Measurements from ENCODE around the gene GABARAPL2.
A peak's percentile ranks its signal among the peaks of the same experiment; 100 is the strongest.
"Not testable (repeated sequence)": the region's sequence is repeated elsewhere in the genome, so short reads cannot be mapped to it uniquely, and the experiment has no call there.

The GABARAPL2 gene

DNA sequence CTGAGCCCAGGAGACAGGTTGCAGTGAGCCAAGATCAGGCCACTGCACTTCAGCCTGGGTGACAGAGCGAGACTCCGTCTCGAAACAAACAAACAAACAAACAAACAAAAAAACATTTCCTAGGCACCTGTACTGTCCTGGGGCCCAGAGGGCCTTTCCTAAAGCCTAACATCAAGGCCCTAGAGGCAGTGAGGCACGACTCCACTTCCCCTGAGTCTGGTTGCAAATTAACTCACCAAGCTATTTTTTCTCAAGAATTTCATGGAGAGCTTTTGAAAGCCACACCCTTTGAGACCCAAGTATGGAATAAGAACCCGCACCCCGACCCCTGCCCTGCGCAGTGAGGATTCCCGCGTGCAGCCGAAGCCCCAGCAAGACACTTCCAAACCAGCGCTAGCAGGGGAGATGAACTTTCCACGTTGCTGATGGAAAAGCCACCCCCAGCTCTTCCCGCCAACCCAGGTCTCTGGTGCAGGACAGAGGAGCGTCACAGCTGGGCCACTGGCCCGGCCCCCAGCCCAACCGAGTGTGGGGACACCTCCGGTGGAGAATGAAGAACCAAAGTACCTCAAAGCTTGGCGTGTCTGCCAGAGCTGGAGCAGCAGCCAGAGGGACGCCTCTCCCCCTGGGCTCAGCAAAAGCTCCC, 31.5 kb upstream of the GABARAPL2 start:
- Histone ChIP-seq H3K27ac (ENCODE audit: poor library complexity, severe bottlenecking) (no peak overlapping the region), H3K36me3 (ENCODE audit: low read depth) (0 out of 2 replicates have a peak, but pooled peaks cover 3% of the 10 kb centered on the region), H3K27me3 (ENCODE audit: insufficient read depth, poor library complexity, severe bottlenecking) (no peaks in the 10 kb centered on the region), H3K4me3 (ENCODE audit: severe bottlenecking) (no peak overlapping the region), H3K9me3 (ENCODE audit: severe bottlenecking) (no peaks in the 10 kb centered on the region), H3K4me1 (ENCODE audit: insufficient read depth, poor library complexity, severe bottlenecking) (no peaks in the 10 kb centered on the region)
- DNase-seq (ENCODE audit: low spot score): no peak
- ATAC-seq (ENCODE audit: low read depth): no peak
- TF ChIP-seq, protein P1, sequence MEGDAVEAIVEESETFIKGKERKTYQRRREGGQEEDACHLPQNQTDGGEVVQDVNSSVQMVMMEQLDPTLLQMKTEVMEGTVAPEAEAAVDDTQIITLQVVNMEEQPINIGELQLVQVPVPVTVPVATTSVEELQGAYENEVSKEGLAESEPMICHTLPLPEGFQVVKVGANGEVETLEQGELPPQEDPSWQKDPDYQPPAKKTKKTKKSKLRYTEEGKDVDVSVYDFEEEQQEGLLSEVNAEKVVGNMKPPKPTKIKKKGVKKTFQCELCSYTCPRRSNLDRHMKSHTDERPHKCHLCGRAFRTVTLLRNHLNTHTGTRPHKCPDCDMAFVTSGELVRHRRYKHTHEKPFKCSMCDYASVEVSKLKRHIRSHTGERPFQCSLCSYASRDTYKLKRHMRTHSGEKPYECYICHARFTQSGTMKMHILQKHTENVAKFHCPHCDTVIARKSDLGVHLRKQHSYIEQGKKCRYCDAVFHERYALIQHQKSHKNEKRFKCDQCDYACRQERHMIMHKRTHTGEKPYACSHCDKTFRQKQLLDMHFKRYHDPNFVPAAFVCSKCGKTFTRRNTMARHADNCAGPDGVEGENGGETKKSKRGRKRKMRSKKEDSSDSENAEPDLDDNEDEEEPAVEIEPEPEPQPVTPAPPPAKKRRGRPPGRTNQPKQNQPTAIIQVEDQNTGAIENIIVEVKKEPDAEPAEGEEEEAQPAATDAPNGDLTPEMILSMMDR (IDR thresholded peaks at IDR 0.05; ENCODE audit: poor library complexity, severe bottlenecking): no peak

DNA sequence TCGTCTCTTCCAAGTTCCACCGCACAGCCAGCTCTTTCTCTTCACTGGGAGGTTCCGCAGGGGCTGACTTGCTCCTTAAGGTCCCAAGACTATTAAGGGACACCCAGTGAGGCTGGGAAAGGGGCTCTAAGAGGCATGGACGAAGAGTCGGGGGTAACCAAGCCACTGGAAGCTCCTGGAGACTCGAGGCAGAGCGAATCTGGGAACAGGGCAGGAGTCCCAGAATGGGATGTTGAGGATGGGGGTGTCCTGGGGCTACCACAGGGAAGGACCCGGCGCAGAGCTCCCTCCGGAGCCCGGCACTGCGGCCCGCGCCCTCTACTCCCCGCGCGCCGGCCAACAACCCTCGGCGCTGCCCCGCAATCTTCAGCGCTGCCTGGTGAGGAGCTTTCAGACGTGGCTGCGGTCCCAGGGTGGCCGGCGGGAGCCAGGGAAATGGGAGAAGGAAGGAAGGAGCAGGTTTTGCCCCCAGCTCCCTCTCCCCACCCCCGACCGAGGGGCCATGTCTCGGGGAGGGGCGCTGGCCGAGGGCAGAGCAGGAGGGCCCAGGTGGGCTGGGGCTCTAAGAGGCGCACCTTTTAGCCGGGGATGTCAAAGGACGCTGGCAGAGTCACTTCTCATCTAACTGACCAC, 30.9 kb upstream of the GABARAPL2 start:
- no peaks in the 10 kb centered on the region for H3K27me3 ChIP-seq (ENCODE audit: insufficient read depth, poor library complexity, severe bottlenecking)
- H3K36me3 ChIP-seq (ENCODE audit: low read depth): 0 out of 2 replicates have a peak, but pooled peaks cover 3% of the 10 kb centered on the region
- TF ChIP-seq, protein P1 (IDR thresholded peaks at IDR 0.05; ENCODE audit: poor library complexity, severe bottlenecking): no peak
- ATAC-seq (ENCODE audit: low read depth) (no peak), DNase-seq (ENCODE audit: low spot score) (no peak)
- H3K9me3 ChIP-seq (ENCODE audit: severe bottlenecking): no peaks in the 10 kb centered on the region
- H3K4me3 ChIP-seq (ENCODE audit: severe bottlenecking): no peak overlapping the region
- H3K27ac ChIP-seq (ENCODE audit: poor library complexity, severe bottlenecking): no peak overlapping the region
- H3K4me1 ChIP-seq (ENCODE audit: insufficient read depth, poor library complexity, severe bottlenecking): no peaks in the 10 kb centered on the region

DNA sequence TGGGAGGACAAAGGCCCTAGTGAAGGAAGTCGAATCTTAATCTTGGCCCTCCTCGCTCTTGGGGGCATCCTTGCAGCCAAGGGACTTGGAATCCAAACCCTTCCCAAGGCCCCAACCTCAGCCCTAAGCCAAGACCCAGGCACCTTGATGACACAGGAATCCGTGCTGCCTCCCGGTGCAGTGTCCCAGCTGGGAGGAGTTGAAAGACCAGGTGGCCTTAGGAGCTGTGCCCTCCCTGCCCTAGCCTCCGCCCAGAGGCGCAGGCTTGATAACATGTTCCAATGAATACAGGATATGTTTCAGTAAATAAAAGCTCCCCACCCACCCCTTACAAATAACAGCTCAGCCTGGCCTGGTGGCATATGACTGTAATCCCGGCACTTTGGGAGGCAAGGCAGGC, 30.3 kb upstream of the GABARAPL2 start, which contains the start of gene CHST5:
CHST5 (minus strand) TSS at position 208 of the 400 bp plus-strand sequence. CDS start 5,724 bp downstream, outside the sequence.
- TF ChIP-seq, protein P1 (IDR thresholded peaks at IDR 0.05; ENCODE audit: poor library complexity, severe bottlenecking): no peak
- Histone ChIP-seq H3K9me3 (ENCODE audit: severe bottlenecking) (no peaks in the 10 kb centered on the region), H3K27me3 (ENCODE audit: insufficient read depth, poor library complexity, severe bottlenecking) (no peaks in the 10 kb centered on the region), H3K27ac (ENCODE audit: poor library complexity, severe bottlenecking) (no peak within 1 kb of the TSS), H3K4me3 (ENCODE audit: severe bottlenecking) (no peak within 1 kb of the TSS), H3K36me3 (ENCODE audit: low read depth) (0 out of 2 replicates have a peak, but pooled peaks cover 3% of the 10 kb centered on the region), H3K4me1 (ENCODE audit: insufficient read depth, poor library complexity, severe bottlenecking) (no peaks in the 10 kb centered on the region)
- DNase-seq (ENCODE audit: low spot score) (no peak), ATAC-seq (ENCODE audit: low read depth) (no peak)

DNA sequence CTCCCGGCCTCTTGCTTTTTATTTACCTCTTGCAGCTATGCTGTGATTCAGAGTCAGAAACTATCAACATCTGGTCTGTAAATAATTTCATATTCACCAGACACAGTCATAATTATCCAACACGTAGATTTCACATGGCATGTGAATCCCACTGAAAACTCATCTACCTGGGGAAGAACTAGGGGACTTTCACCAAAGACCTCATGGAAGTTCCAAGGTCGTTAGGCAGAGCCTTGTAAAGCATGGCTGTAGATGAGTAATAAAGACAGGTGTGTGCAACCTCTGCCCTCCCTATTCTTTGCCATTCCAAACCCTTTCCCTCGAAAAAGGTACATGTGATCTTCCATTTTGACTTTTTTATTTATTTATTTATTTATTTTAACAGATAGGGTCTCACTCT, 28.4 kb upstream of the GABARAPL2 start:
- no peaks in the 10 kb centered on the region for H3K4me1 ChIP-seq (ENCODE audit: insufficient read depth, poor library complexity, severe bottlenecking)
- no peak overlapping the region for H3K27ac ChIP-seq (ENCODE audit: poor library complexity, severe bottlenecking)
- DNase-seq (ENCODE audit: low spot score): no peak
- TF ChIP-seq, protein P1 (IDR thresholded peaks at IDR 0.05; ENCODE audit: poor library complexity, severe bottlenecking): no peak
- H3K36me3 ChIP-seq (ENCODE audit: low read depth): peaks cover 9% of the 10 kb centered on the region
- H3K9me3 ChIP-seq (ENCODE audit: severe bottlenecking): peaks cover 2% of the 10 kb centered on the region
- H3K4me3 ChIP-seq (ENCODE audit: severe bottlenecking): no peak overlapping the region
- no peak for ATAC-seq (ENCODE audit: low read depth)
- no peaks in the 10 kb centered on the region for H3K27me3 ChIP-seq (ENCODE audit: insufficient read depth, poor library complexity, severe bottlenecking)

DNA sequence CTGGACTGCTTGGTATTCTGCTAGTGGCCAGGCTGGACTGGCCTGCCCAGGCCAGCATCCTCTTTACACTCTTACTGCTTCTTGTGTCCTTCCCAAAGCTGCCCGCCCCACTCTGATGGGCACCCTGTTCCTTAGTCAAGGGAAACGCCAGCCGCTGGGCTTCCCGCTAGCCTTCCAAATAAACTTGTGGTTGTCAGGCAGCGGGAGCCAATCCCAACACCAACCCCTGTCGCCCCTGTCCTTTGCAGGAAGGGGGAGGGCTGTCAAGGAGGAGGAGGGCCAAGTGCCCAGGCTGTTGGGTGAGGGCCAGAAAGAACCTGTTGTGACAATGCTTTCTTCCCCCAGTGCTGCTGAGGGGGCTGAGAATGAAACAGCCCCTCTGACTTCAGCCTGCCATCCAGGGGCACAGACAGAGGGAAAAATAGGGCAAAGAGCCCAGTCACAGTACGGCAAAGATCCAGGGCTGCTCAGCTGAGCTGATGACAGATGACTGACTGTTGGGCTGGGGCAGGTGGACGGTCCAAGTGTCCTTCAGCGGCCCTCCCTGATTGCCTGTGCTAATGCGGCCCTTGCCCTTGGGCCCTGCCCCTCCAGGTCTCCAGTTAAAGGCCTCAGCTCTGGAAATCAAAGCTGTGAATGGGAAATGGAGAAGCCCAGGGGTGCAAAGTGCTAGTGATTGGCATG, 27.2 kb upstream of the GABARAPL2 start:
- not testable (repeated sequence) for H3K27me3 ChIP-seq (ENCODE audit: insufficient read depth, poor library complexity, severe bottlenecking); H3K9me3 ChIP-seq (ENCODE audit: severe bottlenecking); H3K4me3 ChIP-seq (ENCODE audit: severe bottlenecking); H3K4me1 ChIP-seq (ENCODE audit: insufficient read depth, poor library complexity, severe bottlenecking); H3K27ac ChIP-seq (ENCODE audit: poor library complexity, severe bottlenecking); DNase-seq (ENCODE audit: low spot score)
- H3K36me3 ChIP-seq (ENCODE audit: low read depth): peaks cover 18% of the 10 kb centered on the region
- peak; percentile 69 for ATAC-seq (ENCODE audit: low read depth)

All from RWPE2 (cell line).